ENCODE data around the gene SFXN5.
"Not testable (repeated sequence)": the region's sequence is repeated elsewhere in the genome, so short reads cannot be mapped to it uniquely, and the experiment has no call there.

The SFXN5 gene

DNA sequence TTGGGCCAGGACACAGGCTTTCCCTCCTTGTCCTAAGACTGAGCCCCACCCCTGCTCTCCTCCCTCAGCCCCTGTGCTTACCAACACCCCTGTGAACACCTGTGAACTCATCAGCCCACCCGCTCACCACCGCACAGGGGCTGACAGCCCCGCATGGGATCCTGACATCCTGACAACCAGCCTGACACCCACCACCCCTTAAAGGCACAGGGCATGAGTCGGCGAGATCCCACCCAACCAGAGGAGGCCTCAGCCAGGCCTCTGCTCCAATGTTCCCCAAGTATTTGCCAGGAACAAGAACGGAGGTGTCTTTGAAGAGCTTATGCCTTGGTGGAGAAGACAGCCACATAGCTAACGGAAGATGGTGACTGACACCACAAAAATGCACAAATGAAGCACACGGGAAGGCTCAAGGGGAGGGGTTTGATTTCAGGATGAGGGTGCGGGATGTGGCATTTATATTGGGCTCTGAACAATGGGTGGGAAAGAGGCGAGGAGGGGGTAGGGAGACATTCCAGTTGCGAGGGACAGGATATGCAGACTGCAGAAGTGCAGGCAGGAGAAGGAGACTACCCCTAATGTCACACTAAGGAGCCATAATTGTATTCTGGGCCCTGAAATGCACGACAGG lies 30.2 kb upstream of the SFXN5 start:
- no peak for DNase-seq

DNA sequence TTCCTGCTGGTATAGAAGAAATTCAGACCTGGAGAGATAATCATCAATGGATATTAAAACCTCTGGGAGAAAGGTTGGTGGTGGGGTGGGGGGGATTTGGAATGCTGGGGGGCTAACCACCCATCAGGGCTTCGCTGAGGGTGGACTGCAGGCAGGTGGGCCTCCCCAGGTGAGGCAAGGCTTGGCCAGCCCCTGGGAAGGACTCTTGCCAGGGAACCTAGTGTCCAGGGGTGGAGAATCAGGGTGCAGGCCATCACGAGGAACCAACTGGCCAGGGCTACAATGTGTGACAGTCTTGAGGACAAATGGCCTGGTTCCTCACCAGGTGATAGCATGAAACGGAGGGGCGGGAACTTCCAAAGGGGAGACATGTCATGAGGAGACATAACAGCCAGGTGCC lies 29.4 kb upstream of the SFXN5 start:
- no peak for DNase-seq

DNA sequence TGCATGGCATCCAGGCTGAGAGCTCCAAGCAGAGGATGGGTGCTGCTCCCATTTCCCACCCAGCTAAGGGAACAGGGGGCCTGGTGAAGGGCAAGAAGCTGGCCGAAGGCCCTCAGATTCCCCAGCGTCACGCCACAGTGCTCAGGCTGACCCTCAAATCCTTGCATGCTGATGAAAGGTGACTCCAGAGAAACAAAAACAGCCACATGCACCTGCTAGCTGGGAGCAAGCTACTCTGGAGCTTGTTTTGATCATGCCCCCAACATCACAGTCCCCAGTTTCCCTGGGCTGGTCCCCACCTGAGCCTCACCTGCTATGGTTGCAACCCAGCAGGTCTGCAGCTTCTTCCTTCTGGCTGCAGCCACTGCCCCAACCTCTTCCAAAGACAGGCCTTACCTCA lies 28.0 kb upstream of the SFXN5 start:
- DNase-seq, result no peak

DNA sequence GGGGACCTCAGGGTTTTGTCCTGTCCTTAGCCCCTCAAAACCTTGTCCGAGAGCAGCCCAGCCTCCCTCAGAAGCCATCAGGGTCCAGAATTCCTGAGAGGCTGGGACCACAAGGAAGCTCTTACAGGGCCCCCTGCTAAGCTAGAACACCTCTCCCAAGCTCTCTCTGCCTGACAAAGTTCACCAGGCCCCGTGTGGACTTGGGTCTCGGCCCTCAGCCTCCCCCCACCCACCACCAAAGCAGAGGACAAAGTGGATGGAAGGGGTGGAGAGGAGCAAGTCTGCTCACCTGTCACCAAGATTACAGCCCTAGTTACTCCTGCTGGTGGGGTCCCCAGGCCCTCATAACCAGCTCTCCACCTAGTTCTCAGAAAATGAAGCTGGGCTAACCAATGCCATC lies 24.4 kb upstream of the SFXN5 start:
- no peak for DNase-seq

DNA sequence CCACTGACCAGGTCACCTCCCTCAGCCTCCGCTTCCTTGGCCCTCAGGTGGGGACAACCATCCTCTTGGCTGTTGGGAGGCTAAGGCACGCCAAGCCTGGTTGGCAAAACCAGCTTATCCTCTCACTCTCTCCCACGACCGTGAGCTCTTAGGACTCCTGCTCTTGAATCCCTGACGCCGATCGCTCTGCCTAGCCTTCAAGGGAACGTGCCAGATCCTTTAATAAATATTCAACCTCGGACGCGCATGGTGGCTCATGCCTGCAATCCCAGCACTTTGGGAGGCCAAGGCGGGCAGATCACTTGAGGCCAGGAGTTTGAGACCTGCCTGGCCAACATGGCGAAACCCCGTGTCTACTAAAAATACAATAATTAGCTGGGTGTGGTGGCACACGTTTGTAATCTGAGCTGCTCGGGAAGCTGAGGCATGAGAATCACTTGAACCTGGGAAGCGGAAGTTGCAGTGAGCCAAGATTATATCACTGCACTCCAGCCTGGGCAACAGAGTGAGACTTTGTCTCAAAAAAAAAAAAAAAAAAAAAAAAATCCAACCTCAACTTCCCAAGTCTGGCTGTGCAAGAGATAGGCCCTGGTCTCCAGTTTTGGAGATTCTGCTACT lies 22.2 kb upstream of the SFXN5 start:
- not testable (repeated sequence) for DNase-seq

DNA sequence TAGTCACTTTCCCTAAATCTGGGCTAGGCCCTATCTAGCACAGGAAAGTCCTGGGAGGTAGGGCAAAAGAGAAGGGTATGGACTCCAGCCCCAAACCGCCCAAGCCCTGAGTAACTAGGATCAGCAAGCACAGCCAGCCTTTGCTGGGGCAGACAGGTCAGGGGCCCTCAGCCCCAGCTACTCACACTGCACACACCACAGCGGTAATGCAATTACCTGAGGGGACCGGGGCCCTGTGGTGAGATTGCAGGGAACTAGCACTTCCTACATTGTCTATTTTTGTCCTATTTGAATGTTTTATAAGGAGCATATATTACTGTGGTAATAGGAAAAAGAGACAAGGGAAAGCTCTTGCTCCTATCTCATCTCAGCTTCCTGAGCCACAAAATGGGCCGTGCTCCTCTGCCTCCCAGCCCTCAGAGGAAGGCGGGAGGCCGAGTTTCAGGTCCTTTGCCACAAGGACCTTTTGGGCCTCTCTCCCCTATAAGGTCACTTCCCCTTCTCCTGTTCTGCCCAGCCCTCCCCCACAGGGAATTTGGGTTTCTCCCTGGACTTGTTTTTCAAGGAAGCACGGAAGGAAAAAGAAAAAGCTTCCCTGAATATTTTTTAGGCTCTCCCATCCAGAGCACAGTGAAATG lies 20.8 kb upstream of the SFXN5 start:
- no peak for DNase-seq

DNA sequence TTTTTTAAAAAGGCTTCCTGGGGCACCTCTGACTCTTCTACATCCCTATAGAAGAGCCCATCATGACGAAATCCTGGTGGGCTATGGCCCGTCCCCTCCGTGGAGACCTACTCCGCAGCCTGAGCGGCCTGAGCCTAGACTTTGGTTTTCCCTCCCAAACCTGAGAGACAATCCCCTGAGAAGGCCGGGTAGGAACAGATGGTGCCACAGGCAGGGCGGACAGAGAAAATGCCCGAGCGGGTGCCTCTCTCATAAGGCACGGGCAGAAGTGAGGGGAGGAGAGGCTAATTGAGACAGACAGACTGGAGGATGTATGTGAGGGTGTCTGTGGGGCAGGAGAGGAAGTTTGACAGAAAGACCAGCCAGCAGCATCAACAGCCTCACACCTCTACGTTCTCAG lies 20.2 kb upstream of the SFXN5 start:
- no peak for DNase-seq

DNA sequence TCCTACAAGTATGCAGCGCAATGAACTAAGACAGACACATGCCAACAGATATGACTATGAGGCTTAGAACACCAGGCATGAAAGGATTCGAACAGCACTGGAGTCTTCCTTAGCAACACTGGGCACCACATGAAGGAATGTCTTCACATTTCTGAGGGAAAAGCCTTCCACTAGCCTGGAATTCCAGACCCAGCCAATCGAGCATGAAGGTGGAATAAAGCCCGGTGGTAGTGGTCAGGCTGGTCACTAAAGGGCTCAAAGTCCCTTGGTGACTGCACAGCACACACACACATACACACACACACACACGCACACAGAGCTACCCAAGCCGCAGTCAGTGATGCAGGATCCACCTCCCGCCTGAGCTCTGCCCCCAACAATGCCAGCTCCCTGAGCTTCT lies 19.7 kb upstream of the SFXN5 start:
- no peak for DNase-seq

DNA sequence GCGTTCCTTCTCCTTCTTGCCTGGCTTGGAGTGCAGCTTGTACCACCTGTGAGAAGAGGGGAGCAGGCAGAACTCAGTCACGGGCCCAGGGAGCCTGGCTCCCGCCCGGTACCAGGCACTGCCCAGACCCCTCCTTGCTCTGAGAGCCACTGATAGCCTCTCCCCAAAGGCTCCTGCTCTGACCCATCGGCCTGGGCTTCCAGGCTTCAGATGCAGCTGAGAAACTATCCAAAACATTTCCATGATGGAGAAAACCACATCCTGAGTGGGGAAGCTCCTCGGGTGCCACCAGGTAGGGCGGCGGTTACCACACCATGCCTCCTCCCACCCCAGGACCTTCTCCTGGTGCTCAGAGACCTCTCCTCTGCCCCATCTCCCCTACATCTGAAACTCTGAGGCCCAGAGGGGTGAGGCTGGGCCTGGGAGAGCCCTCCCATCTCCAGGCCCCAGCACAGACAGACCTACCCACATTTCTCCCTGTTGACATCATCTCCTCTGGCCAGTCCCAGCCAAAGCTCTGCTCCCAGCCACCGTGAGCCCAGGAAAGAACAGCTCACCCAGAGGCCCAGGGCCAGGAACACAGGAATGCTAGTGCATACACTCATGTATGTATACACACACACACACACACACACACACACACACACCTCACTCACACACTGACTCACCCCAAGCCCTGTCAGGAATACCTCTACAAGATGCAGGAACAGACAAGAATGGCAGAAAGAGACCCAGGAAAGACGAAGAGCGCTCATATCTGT lies 17.9 kb upstream of the SFXN5 start:
- no peak for DNase-seq

DNA sequence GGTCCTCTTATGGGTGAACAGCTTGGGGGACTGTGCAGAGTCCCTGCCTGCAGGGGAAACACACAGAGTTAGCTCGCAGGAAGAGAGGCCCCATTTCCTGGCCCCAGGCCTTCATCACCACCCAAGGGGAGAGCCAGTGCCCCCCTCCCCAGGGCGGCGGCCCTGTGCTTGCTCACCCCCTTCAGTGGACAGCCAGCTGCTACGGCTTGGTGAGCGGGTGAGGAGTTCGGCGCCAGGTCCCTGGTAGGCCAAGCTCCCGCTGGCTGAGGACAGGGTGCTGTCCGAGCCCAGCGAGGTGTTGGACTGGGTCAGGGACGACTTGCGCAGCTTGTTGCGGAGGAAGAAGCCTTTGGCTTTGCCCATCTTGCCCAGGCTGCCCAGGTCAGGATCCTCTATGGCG lies 17.2 kb upstream of the SFXN5 start:
- DNase-seq, result no peak

DNA sequence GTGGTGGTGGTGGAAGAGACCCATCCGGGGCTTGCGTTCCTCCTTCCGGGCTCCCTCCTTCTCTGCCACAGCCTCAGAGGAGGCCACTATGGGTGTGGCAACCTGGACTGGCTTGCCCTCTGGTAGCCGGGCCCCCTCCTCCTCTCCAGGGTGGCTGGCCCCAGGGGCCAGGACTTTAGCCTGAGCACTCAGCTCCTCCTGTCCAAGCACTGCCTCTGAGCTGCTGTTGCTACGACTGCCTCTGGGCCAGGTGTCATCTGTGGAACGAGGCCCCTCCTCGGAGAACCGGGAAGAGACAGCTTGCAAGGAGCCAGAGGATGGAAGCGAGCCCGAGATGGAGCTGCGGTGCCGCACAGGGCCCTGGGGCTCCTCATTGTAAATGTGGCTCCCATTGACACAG lies 16.7 kb upstream of the SFXN5 start:
- DNase-seq, result no peak

DNA sequence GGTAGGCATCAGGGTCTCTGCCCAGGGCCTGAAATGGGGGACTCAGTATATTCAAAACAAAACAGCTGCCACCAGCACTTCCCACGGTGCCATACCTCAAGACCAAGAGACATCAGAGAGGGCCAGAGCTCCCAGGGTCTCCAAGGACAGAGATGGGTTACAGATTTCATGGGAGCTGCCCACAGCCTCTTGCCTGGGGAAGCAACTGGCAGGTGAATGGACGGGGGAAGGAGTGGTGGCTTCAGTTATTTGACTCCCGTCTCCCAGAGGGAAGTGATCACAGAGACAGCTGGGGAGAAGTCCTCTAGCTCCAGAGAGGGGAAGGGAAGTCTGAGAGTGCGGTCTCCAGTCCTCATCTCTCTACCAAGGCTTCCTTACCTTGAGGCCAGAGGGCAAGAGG lies 15.8 kb upstream of the SFXN5 start:
- DNase-seq, result no peak

DNA sequence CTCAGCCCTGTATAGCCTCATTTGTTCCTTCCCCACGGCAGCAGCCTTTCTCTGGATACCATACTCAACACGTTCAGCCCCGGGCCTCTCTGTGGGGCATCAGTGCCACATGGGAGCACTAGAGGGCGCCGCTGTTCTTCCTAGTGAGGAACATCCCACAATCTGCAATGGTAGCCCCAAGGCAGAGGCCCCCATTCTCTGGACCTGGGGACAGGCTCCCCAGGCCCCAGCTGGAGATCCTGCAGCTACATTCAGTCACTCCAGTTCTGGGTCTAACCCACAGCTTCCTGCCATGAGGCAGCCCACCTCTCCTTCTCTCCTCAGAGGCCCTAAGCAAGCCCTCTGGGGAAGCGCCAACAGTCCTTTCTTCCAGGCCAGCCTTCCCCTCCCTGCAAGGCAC lies 14.2 kb upstream of the SFXN5 start:
- no peak for DNase-seq

DNA sequence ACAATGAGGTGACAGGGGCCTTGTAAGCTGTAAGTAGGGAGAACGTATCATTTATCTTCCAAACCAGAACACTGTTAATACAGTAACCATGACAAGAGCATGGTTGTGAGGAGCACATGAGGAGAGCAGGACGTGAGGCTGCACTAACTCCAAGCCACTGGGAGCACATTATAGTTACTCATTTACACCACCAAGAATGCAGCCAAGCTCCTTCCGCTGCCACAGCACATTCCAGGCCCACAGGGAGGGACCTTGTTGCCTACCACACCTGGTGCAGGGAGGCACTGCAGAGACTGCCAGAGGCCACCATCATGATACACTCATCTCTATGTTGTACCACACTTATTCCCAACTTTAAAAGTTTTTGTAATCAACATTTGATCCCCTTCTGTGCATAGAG lies 13.5 kb upstream of the SFXN5 start:
- no peak for DNase-seq

DNA sequence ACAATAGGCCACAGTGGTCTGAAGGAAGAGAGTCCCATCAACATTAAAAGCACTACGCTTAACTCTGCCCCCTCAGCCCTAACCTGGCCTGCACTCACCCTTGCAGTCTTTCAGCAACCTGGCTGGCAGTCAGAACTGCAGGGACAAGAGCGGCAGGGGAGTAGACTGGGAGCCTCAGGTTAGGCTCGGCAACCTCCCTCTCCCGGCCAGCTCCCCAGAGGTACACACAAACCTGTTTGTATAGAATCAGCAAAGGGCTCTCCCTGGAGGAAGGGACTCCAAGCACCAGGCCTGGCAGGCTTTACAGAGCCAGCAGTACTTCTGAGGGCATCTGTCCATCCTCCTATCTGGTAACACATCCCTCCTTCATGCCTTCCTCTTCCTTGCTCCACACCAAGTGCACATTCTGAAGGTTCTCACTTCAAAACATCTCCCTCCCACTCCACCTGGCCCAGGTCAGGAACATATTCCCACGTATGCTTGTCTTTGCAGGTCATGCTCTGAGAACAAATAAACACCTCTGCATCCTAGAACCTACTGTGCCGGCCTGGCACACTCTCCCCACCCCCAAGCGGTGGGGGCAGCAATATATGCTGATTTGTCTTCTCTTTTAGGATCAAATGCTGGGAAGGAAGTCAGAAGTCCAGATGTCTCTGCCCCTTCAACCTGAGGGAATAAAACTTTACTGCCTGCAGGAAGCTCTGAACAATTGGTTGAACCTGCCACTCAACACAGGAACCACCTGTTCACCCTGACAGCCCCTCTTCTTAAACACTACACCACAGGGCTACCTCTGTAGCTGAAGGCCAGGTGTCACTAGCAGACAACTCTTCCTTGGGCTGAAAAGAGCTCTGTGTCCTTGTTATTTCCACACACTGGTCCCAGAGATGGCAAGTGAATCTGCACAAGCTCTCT lies 12.6 kb upstream of the SFXN5 start:
- DNase-seq, result no peak

DNA sequence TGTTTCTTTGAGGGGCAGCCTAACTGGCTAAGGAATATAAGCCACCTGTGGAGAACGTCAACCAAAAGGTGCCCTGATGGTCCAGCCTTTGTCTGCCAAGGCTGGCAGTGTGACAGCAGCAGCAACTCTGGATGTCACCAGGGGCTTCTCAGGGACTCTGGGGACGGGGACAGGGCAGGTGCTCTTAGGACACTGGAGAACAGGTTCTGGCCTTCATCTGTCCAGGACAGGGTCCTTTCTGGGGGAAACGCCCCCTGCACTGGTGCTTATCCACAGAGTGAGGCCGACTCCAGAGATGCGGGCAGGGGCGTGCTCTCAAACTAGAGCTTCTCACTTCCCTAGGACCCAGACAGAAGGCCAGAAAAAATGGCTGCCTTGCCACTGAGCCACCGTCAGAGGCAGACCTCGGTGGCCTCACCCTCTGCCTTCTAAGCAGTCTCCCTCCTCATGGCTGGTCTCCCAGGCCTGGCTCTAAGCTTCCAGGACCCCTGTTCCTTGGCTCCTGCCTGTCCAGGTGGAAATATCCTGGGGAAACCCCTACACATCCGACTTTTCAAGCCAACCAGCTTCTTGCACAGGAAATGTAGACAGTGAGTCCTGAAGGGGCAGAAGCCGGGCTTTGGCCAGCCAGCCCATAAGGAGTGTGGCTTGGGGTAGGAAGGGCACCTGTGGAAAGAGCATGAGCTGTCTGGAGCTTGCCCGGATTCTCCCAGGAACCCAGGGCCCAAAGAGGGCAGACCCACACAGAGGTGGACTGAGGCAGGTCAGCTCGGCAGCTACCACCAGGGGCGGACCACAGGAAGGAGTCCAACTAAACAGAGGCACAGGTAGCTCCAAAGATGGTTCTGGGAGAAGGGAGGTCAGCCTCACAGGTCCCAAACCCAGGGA lies 11.3 kb upstream of the SFXN5 start:
- no peak for DNase-seq

DNA sequence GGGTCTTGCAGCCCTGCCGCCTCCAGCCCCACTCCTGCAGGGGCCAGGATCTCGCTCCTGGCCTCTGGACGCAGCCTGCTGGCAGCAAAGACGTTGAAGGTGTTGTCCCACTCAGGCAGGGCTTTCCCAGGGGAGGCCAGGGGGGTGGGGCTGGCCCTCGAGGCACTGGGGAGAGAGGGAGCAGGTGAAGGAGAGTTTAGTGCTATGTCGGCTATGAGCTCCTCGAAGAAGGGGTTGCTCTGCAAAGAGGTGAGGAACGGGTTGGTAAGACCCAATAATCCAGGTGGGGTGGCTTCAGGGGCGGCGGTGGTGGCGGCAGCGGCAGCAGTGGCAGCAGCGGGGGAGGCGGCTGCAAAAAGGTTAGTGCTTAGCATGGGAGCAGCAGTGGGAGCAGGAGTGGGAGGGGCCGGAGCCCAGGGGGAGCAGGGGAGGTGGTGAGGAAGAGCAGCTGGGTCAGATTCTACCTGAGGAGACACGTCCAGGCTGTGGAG lies 9.7 kb upstream of the SFXN5 start:
- DNase-seq, result no peak

DNA sequence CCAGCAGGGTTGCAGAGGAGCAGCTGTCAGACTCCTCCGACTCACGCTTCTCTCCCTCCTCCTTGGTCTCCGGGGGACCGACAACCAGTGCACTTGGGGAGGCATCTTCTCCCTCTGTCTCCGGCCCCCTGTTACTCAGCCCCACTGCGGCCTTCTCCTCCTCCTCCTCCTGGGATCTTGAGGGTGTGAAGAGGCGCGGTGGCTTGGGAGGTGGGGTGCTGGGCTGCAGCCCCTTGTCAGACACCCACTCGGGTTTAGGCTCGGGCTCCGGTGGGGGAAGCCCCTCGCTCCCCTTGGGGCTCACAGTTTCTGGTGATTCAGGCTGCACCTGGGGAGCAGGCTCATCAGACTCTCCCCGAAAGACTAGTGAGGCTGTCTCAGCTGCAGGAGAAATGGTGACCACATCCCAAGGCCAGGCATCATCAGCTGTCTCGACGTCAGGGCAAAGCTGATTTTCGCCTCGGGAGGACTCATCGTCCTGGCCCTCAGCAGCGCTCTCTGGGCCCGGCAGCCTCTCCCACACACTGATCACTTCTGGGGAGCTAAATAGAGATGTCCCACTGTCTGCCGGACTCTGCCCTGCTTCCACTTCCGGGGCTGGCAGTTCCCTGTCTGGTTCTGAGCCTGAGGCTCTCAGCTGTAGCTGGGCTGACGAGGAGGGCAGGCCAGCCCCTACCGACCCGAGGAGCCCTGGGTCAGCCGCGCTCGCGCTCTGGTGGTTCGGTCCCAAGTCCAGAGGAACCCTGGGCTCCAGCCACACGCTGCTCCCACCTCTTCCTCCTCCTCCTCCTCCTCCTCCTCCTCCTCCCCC lies 9.0 kb upstream of the SFXN5 start:
- DNase-seq, result no peak

DNA sequence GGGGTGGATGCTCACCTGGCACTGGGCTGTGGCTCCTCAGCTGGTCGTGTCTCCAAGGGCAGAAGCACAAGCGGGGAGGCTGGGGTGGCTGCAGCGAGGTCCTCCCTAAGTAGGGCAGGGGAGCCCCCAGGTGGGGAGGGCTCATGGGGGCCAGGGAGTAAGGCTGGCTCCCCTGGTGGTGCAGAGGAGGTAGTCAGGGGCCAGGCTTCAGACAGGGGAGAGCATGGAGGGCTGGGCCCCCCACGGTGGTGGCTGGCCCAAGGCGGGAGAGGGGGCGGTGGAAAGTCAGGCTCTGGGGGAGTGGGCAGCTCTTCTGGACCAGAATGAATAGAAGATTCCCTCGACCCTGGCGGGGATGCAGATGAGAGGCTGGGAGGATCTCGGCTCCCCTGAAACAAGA lies 8.1 kb upstream of the SFXN5 start:
- DNase-seq, result no peak

DNA sequence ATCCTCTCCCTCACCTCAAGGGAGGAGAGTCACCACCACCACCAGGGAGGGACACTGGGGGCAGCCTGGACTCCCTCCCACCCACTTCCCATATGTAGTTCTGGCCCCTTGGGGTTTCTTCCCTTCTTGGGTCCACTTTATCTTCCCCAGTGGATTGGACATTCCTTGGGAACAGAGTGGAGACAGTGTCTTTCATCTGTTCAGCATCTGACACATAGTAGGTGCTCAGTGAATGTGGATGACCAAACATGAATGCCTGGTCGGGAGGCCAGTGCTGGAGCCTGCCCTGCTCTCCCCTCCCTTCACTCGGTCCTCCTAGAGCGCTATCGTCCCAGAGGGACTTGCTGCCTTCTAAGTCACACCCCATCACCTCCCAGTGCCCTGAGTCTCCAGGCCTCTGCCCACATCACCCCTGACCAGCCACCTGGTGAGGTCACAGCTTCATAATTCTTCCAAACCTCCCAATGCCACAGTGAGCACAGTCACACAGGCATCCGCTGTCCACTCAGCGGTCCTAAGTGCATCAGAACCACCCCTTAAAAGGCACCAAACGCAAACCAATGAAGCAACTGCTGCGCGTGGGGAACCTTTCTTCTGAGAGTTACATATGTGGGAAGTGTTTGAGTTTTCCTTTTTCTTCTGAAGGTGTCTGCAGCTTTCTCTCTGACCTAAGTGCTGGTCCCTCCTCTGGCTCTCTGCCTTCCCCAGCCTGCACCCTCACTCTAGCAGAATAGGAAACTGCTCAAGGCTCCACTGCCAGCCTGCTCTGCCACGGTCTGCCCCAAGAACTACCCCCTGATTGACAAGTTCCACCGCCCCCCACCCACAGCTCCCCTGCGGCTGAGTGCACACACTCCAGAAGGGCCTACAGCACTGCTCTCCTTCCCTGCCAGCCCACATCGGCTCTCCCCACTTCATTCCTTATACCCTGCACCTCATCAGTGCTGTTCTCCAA lies 7.2 kb upstream of the SFXN5 start:
- no peak for DNase-seq
